SH-SY5Y (cell line): ENCODE measurements around the gene EIF4G3.

ENCODE experiments used
- GATA2 ChIP-seq: IDR thresholded peaks from 2 replicates; pipeline ENCODE4 v1.6.1; 2011; ENCODE audit warnings: mild to moderate bottlenecking, low read depth, low read length
- GATA3 ChIP-seq: IDR thresholded peaks from 2 replicates; pipeline ENCODE4 v1.6.1; 2011; ENCODE audit warnings: low read depth, mild to moderate bottlenecking, low read length, moderate library complexity

GRCh38 chr1:20993716-20994575 is 182.8 kb downstream of the EIF4G3 start:
- TF ChIP-seq GATA2 (no peak), GATA3 (no peak)
